Measurements from ENCODE around the gene PDZD2.

PDZD2 gene

DNA sequence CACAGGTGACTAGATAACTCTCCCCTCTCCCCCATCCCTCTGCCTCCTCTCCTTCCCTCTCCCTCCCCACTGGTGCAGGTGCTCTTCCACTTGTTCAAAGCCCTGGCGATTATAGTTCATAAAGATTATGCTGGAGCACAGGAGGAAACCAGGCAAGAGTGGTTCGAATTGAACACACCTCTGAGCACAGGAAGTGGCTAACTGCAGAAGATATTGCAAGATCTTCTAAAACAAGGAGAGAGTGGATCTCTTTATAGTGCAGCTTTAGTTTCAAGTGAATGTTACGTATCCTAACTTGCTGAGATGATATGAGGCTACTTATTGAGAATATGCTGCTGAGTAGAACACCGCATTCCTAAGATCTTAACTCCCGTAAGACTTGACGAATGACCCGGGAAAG lies 356.8 kb downstream of the PDZD2 start:
- DNase-seq (ENCODE audit: extremely low read depth, low read depth), result no peak
- H3K4me3 ChIP-seq (replicated peaks; ENCODE audit: low read depth, low read length), result no peak overlapping the region
- TF ChIP-seq, protein P1, sequence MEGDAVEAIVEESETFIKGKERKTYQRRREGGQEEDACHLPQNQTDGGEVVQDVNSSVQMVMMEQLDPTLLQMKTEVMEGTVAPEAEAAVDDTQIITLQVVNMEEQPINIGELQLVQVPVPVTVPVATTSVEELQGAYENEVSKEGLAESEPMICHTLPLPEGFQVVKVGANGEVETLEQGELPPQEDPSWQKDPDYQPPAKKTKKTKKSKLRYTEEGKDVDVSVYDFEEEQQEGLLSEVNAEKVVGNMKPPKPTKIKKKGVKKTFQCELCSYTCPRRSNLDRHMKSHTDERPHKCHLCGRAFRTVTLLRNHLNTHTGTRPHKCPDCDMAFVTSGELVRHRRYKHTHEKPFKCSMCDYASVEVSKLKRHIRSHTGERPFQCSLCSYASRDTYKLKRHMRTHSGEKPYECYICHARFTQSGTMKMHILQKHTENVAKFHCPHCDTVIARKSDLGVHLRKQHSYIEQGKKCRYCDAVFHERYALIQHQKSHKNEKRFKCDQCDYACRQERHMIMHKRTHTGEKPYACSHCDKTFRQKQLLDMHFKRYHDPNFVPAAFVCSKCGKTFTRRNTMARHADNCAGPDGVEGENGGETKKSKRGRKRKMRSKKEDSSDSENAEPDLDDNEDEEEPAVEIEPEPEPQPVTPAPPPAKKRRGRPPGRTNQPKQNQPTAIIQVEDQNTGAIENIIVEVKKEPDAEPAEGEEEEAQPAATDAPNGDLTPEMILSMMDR (IDR thresholded peaks at IDR 0.05; ENCODE audit: low read depth, low read length, missing control alignments), result no peak

DNA sequence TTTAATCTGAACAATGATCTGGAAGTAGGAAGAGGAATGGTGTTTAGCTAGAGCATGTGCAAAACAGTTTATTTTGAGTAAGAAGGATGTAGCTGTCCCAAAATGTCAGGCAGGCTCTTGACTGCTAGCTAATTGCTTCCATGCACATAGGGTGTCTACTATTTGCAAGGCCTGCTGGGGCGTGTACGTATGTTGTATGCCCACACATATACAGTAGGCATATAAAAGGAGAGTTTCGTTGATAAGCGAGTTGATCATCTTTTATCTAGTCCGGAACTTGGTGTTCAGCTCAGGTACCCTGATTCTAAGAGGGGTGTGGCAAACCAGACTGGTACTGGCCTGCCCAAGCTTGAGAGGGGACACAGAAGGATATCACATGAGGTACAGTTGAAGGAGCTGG lies 358.0 kb downstream of the PDZD2 start:
- no peak overlapping the region for H3K4me3 ChIP-seq (replicated peaks; ENCODE audit: low read depth, low read length)
- TF ChIP-seq, protein P1 (IDR thresholded peaks at IDR 0.05; ENCODE audit: low read depth, low read length, missing control alignments), result no peak
- no peak for DNase-seq (ENCODE audit: extremely low read depth, low read depth)

DNA sequence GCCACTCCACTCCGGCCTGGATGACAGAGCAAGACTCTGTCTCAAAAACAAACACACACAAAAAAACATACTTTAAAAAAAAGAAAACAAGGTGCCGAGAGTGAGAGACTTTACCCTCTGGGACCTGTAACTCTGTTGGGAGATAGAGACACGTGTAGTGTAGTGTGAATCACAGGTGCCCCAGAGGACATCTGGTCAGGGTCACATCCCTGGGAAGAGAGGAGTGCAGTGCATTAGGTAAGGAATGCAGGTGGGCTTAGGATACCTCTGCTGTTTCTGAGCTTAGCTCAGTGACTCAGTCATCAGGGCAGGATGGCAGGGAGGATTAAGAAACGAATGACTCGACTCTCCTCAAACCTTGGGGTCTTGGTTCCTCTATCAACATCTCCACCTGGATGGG lies 360.5 kb downstream of the PDZD2 start:
- TF ChIP-seq, protein P1 (IDR thresholded peaks at IDR 0.05; ENCODE audit: low read depth, low read length, missing control alignments), result no peak
- no peak overlapping the region for H3K4me3 ChIP-seq (replicated peaks; ENCODE audit: low read depth, low read length)
- DNase-seq (ENCODE audit: extremely low read depth, low read depth), result no peak

DNA sequence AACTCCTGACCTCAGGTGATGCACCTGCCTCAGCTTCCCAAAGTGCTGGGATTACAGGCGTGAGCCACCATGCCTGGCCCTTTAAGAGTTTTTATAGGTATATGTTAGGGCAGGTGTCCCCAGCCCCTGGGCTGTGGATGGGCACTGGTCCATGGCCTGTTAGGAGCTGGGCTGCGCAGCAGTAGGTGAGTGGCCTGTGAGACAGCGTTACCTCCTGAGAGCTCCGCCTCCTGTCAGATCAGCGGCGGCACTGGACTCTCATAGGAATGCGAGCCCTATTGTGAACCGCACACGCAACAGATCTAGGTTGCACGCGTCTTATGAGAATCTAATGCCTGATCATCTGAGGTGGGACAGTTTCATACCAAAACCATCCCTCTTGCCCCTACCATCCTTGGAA lies 361.8 kb downstream of the PDZD2 start:
- TF ChIP-seq, protein P1 (IDR thresholded peaks at IDR 0.05; ENCODE audit: low read depth, low read length, missing control alignments), result no peak
- no peak for DNase-seq (ENCODE audit: extremely low read depth, low read depth)
- no peak overlapping the region for H3K4me3 ChIP-seq (replicated peaks; ENCODE audit: low read depth, low read length)

DNA sequence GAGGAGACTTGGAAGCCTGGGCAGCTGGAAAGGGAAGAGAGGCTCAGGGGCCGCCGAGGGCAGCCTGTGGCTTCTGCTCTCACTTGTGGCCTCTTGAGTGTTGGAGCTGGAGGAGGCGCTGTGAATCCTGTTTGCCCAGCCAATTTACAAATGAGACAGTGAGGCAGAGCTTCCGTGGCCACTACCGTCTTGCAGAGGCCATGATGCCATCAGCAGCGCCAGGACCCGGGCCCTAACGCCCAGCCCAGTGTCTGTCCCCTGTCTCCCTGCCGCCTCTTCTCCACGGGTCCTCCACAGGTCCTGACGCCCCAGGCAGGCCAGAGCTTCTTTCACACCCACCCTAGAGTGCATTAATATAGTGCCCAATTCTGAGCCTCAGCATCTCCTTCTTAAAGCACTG lies 362.4 kb downstream of the PDZD2 start:
- TF ChIP-seq, protein P1 (IDR thresholded peaks at IDR 0.05; ENCODE audit: low read depth, low read length, missing control alignments), result no peak
- DNase-seq (ENCODE audit: extremely low read depth, low read depth), result no peak
- H3K4me3 ChIP-seq (replicated peaks; ENCODE audit: low read depth, low read length), result no peak overlapping the region

DNA sequence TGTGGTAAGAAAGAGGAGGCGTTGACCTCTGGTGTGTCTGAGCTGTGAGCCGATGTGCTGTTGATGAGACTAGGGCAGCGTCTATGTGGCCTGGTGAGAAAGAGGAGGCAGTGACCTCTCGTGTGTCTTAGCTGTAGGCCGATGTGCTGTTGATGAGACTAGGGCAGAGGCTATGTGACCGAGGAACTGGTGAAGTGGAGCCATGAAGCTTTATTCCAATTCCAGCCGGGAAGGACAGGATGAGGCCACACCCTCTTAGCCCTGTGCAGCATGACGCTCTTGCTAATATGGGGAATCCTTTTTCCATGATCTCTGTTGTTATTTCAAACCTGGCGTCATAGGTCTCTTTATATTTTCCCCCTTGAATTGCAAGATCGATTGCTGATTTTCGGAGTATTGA lies 362.8 kb downstream of the PDZD2 start:
- DNase-seq (ENCODE audit: extremely low read depth, low read depth), result no peak
- no peak overlapping the region for H3K4me3 ChIP-seq (replicated peaks; ENCODE audit: low read depth, low read length)
- TF ChIP-seq, protein P1 (IDR thresholded peaks at IDR 0.05; ENCODE audit: low read depth, low read length, missing control alignments), result no peak

DNA sequence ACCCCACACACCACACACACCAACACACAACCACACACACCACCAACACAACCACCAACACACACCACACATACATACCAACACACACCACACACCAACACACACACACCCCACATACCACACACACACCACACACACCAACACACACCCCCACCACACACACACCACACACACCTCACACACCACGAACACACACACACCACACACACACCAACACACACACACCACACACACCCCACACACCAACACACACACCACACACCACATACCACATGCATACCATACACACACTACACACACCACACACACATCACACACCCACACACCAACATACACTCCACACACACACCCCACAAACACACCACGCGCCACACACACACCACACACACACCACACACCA lies 363.8 kb downstream of the PDZD2 start:
- H3K4me3 ChIP-seq (replicated peaks; ENCODE audit: low read depth, low read length), result no peak overlapping the region
- TF ChIP-seq, protein P1 (IDR thresholded peaks at IDR 0.05; ENCODE audit: low read depth, low read length, missing control alignments), result no peak
- DNase-seq (ENCODE audit: extremely low read depth, low read depth), result no peak
